ENCODE data around the gene WNT16.

DNA sequence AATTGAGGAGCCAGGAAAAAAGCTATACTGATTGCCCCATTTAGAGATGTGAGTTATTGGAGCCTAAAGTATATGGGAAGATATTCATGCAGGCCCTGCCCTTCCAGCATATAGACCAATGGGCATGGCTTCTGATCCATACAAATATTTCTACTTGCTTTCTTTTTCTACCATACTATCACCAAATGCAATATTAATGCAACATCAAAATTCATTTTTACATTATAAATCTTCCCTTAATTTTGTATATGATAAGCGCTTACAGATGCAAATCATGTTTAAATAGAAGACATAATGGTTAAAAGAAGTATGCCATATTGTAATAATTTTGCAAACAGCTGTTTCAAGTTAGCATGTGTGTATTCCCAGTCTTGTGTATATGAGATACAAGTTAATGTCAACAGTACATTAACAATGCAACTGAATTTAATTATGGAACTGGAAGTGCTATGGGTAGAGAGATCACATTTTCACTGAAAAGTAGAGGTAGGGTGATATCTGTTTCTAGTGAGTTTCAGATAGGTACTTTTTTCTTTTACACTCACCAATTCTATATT, 24.6 kb upstream of the WNT16 start:
- TF ChIP-seq, protein P1, sequence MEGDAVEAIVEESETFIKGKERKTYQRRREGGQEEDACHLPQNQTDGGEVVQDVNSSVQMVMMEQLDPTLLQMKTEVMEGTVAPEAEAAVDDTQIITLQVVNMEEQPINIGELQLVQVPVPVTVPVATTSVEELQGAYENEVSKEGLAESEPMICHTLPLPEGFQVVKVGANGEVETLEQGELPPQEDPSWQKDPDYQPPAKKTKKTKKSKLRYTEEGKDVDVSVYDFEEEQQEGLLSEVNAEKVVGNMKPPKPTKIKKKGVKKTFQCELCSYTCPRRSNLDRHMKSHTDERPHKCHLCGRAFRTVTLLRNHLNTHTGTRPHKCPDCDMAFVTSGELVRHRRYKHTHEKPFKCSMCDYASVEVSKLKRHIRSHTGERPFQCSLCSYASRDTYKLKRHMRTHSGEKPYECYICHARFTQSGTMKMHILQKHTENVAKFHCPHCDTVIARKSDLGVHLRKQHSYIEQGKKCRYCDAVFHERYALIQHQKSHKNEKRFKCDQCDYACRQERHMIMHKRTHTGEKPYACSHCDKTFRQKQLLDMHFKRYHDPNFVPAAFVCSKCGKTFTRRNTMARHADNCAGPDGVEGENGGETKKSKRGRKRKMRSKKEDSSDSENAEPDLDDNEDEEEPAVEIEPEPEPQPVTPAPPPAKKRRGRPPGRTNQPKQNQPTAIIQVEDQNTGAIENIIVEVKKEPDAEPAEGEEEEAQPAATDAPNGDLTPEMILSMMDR (IDR thresholded peaks at IDR 0.05), result no peak
- no peak for TF ChIP-seq EZH2phosphoT487 (IDR thresholded peaks at IDR 0.05)
- no peak for TF ChIP-seq EZH2 (IDR thresholded peaks at IDR 0.05)

Data from neural progenitor cell (in vitro differentiated cells).